CD14-positive monocyte (primary cell): ENCODE data around the gene GALNT1. TPM values are rescaled to one million over a fixed set of nuclear protein-coding genes. Genes with fewer than 3 reads are reported as not detected.

ENCODE experiments used
- DNase-seq, 3 donors: peaks; one replicate each; pipeline ENCODE4 v3.0.0-alpha.2; 2011 to 2022
- H2AFZ ChIP-seq: 2 replicates; pipeline ENCODE4 v1.6.0; 2012; ENCODE audit warnings: mild to moderate bottlenecking, low read depth, low read length, inconsistent platforms; ENCODE audit not compliant: insufficient read depth, poor library complexity, severe bottlenecking
- H3K27ac ChIP-seq, 2 donors: 1 replicate in 1 of 2; 2 replicates in 1 of 2; pipeline ENCODE4 v1.5.1; 2012 to 2013; ENCODE audit warnings: low read length in 2 of 2, control low read depth in 1 of 2, inconsistent platforms in 1 of 2, low read depth in 1 of 2, mild to moderate bottlenecking in 1 of 2
- H3K27me3 ChIP-seq, 2 donors: one replicate each; pipeline versions ENCODE4 v1.6.0 to v1.6.1; 2011 to 2013; ENCODE audit warnings: low read length in 2 of 2; ENCODE audit not compliant: control insufficient read depth in 2 of 2, insufficient read depth in 2 of 2
- H3K36me3 ChIP-seq, 2 donors: replicated peaks in 1 of 2; 1 replicate in 1 of 2; 2 replicates in 1 of 2; pipeline versions ENCODE4 v1.5.1 to v1.6.1; 2012 to 2013; ENCODE audit warnings: low read length in 2 of 2, control low read depth in 1 of 2, inconsistent platforms in 1 of 2, mild to moderate bottlenecking in 1 of 2; ENCODE audit not compliant: insufficient read depth in 2 of 2, control insufficient read depth in 1 of 2
- H3K4me1 ChIP-seq, 2 donors: 1 replicate in 1 of 2; 2 replicates in 1 of 2; pipeline versions ENCODE4 v1.5.1 to v1.6.1; 2012 to 2013; ENCODE audit warnings: low read length in 2 of 2, control low read depth in 1 of 2, inconsistent platforms in 1 of 2, mild to moderate bottlenecking in 1 of 2, moderate library complexity in 1 of 2; ENCODE audit not compliant: insufficient read depth in 2 of 2, control insufficient read depth in 1 of 2
- H3K4me2 ChIP-seq: replicated peaks from 2 replicates; pipeline ENCODE3; 2012; ENCODE audit warnings: low read length, moderate library complexity, mild to moderate bottlenecking; ENCODE audit not compliant: poor library complexity, severe bottlenecking; ENCODE audit errors: extremely low read depth
- H3K4me3 ChIP-seq, 3 experiments: fragments of 200-600 bp in 1 of 3; sonication (generic) in 1 of 3; replicated peaks in 1 of 3; 1 replicate in 2 of 3; 2 replicates in 1 of 3; pipeline ENCODE4 v1.5.1; 2011 to 2013; ENCODE audit warnings: low read length in 3 of 3, mild to moderate bottlenecking in 3 of 3, control low read depth in 2 of 3, low read depth in 2 of 3, inconsistent platforms in 1 of 3, moderate library complexity in 1 of 3
- H3K79me2 ChIP-seq: 2 replicates; pipeline ENCODE4 v1.6.0; 2012; ENCODE audit warnings: mild to moderate bottlenecking, control low read depth, inconsistent platforms, low read length, moderate library complexity; ENCODE audit not compliant: insufficient read depth
- H3K9ac ChIP-seq: 2 replicates; pipeline ENCODE4 v1.6.0; 2017; ENCODE audit warnings: low read length, mild to moderate bottlenecking; ENCODE audit not compliant: insufficient read depth, poor library complexity, severe bottlenecking
- H3K9me3 ChIP-seq, 2 donors: replicated peaks in 1 of 2; 1 replicate in 1 of 2; 2 replicates in 1 of 2; pipeline versions ENCODE4 v1.5.1 to v1.6.1; 2012 to 2013; ENCODE audit warnings: low read length in 2 of 2, control low read depth in 1 of 2; ENCODE audit not compliant: control insufficient read depth in 1 of 2, insufficient read depth in 1 of 2
- H4K20me1 ChIP-seq: 2 replicates; pipeline ENCODE4 v1.6.0; 2012; ENCODE audit warnings: mild to moderate bottlenecking, low read length, control low read depth, moderate library complexity; ENCODE audit not compliant: insufficient read depth
- H3K27ac Mint-ChIP-seq, 7 donors: one replicate each; pipeline ENCODE4 v1.8.0; 2020; ENCODE audit warnings: mild to moderate bottlenecking in 7 of 7, mixed read lengths in 7 of 7, moderate library complexity in 6 of 7, inconsistent platforms in 2 of 7
- H3K27me3 Mint-ChIP-seq, 3 donors: one replicate each; pipeline ENCODE4 v1.8.0; 2021 to 2022; ENCODE audit warnings: low read depth in 3 of 3, mild to moderate bottlenecking in 3 of 3, mixed read lengths in 3 of 3, moderate library complexity in 3 of 3, inconsistent platforms in 1 of 3
- H3K36me3 Mint-ChIP-seq, 2 donors: one replicate each; pipeline ENCODE4 v1.8.0; 2020; ENCODE audit warnings: mixed read lengths in 2 of 2, inconsistent platforms in 1 of 2, mild to moderate bottlenecking in 1 of 2
- H3K4me1 Mint-ChIP-seq: one replicate; pipeline ENCODE4 v1.8.0; 2020; ENCODE audit warnings: mild to moderate bottlenecking, mixed read lengths
- H3K4me3 Mint-ChIP-seq, 2 donors: one replicate each; pipeline ENCODE4 v1.8.0; 2020; ENCODE audit warnings: mild to moderate bottlenecking in 2 of 2, mixed read lengths in 2 of 2, moderate library complexity in 1 of 2
- H3K9me3 Mint-ChIP-seq, 7 donors: one replicate each; pipeline ENCODE4 v1.8.0; 2020 to 2022; ENCODE audit warnings: mixed read lengths in 7 of 7, mild to moderate bottlenecking in 6 of 7, moderate library complexity in 6 of 7, inconsistent platforms in 2 of 7
- WGBS: methylation state at CpG from one replicate; pipeline ENCODE4 v1.1.5; 2013; ENCODE audit warnings: missing lambda C conversion rate; ENCODE audit not compliant: insufficient coverage; 5-methylcytosine and 5-hydroxymethylcytosine counted together
- intact Hi-C, 2 donors: fragments of 100-400 bp; cut with micrococcal nuclease; formaldehyde crosslinking; loops; one replicate each; pipeline versions ENCODE4 v1.15.0 to v1.15.1; 2023
- polyA plus RNA-seq, 3 donors: library from polyadenylated mRNA; depleted of rRNA in 1 of 3; unstranded in 2 of 3; stranded (reverse) in 1 of 3; fragments of 300-500 nt in 2 of 3; fragments of >200 nt in 1 of 3; fragmentation: Illumina TruSeq in 2 of 3; gene quantifications; 1 replicate in 2 of 3; 2 replicates in 1 of 3; pipeline ENCODE4 v1.2.3, GENCODE V29; 2012 to 2021
- TF ChIP-seq, protein P1 (sequence below): fragments of 200-600 bp; IDR thresholded peaks from one replicate; pipeline ENCODE4 v1.8.0; 2022; ENCODE audit warnings: antibody characterized with exemption, mild to moderate bottlenecking

GALNT1 gene
- polyA plus RNA-seq, 3 donors = 16.8 to 58.5 (median 22.9) TPM

DNA sequence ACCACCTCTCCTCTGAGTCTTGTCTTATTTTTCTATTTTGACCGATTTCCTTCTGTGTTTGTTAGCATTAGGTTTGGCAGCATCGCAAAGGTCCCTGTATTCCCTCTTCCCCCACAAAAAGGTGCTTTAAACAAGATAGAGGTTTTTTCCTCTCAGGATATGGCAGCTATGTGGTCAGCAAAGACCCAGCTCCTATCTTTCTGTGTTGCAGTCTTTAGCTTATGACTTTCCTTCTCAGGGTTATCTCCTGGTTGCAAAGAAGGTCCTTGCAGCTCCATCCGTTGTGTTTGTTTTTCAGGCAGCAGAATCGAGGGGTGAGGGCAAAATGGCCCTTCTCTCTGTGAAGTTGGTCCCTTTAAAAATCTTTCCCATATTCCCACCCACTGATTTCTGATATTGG, 38.4 kb downstream of the GALNT1 start:
- Histone ChIP-seq H2AFZ (no peak overlapping the region), H3K27me3 (no peaks in the 10 kb centered on the region), H3K27ac (no peak overlapping the region), H3K4me1 (peaks cover 21 to 25% of the 10 kb centered on the region in 2 donors), H3K79me2 (peaks cover 51% of the 10 kb centered on the region), H3K9me3 (peaks cover 0 to under 1% of the 10 kb centered on the region in 2 donors), H4K20me1 (peaks cover 12% of the 10 kb centered on the region), H3K36me3 (no peaks in the 10 kb centered on the region), H3K4me2 (no peak overlapping the region), H3K9ac (no peak overlapping the region), H3K4me3 (no peak overlapping the region)
- peaks cover 0 to under 1% (median 0%) of the 10 kb centered on the region in 7 donors for H3K9me3 Mint-ChIP-seq
- TF ChIP-seq, protein P1, sequence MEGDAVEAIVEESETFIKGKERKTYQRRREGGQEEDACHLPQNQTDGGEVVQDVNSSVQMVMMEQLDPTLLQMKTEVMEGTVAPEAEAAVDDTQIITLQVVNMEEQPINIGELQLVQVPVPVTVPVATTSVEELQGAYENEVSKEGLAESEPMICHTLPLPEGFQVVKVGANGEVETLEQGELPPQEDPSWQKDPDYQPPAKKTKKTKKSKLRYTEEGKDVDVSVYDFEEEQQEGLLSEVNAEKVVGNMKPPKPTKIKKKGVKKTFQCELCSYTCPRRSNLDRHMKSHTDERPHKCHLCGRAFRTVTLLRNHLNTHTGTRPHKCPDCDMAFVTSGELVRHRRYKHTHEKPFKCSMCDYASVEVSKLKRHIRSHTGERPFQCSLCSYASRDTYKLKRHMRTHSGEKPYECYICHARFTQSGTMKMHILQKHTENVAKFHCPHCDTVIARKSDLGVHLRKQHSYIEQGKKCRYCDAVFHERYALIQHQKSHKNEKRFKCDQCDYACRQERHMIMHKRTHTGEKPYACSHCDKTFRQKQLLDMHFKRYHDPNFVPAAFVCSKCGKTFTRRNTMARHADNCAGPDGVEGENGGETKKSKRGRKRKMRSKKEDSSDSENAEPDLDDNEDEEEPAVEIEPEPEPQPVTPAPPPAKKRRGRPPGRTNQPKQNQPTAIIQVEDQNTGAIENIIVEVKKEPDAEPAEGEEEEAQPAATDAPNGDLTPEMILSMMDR = no peak
- peaks cover 31% of the 10 kb centered on the region for H3K4me1 Mint-ChIP-seq
- WGBS = 100% methylated on average over 1 of the region's 4 CpGs
- no peaks in the 10 kb centered on the region for H3K36me3 Mint-ChIP-seq
- peaks cover 0 to 2% (median 0%) of the 10 kb centered on the region in 3 donors for H3K27me3 Mint-ChIP-seq
- DNase-seq = no peak
- intact Hi-C loops = loop anchor here in 1 of 2 donors (5.0 kb wide), 1 partner anchor 38 kb away; the partner anchor contains the start of gene GALNT1
- H3K27ac Mint-ChIP-seq = peak overlapping the region in 1 of 7 donors; percentile 3
- no peak overlapping the region for H3K4me3 Mint-ChIP-seq

DNA sequence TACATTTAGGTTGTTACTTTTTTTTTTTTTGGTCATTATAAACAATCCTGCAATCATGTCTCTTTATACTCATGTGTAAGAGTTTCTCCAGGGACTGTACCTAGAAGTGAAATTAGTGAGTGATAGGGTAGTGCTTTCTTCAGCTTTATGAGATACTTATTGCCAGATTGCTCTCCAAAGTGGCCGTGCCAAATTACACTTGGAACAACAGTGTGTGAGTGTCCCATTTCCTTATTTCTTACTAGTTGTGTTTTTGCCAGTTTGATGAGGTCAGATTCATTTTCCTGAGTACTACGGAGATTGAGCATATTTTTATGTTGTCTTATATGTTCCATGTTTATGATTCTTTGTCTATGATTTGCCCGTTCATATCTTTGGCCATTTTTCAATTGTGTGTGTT, 39.2 kb downstream of the GALNT1 start:
- peaks cover 21 to 25% of the 10 kb centered on the region in 2 donors for H3K4me1 ChIP-seq
- no peak overlapping the region for H3K4me3 Mint-ChIP-seq
- H3K27me3 ChIP-seq = no peaks in the 10 kb centered on the region

More for the DNA sequence above, 39.2 kb downstream of the GALNT1 start:
- H3K27ac ChIP-seq = no peak overlapping the region
- Mint-ChIP-seq H3K9me3 (peaks cover 0 to 7% (median 5%) of the 10 kb centered on the region in 7 donors), H3K27ac (peak overlapping the region in 2 of 7 donors; percentile 19 to 63), H3K36me3 (peaks cover 2 to 8% of the 10 kb centered on the region in 2 donors), H3K4me1 (peaks cover 31% of the 10 kb centered on the region), H3K27me3 (peaks cover 0 to 2% (median 0%) of the 10 kb centered on the region in 3 donors)
- no peak overlapping the region for H2AFZ ChIP-seq
- no peak overlapping the region for H3K4me3 ChIP-seq
- no peaks in the 10 kb centered on the region for H3K36me3 ChIP-seq
- WGBS = 67% methylated on average over 1 of the region's 3 CpGs
- TF ChIP-seq, protein P1 = no peak
- intact Hi-C loops = no loop called here
- H3K79me2 ChIP-seq = peaks cover 57% of the 10 kb centered on the region
- peaks cover 9% of the 10 kb centered on the region for H4K20me1 ChIP-seq
- no peak overlapping the region for H3K4me2 ChIP-seq
- DNase-seq = no peak
- H3K9ac ChIP-seq = no peak overlapping the region
- peaks cover 0 to 4% of the 10 kb centered on the region in 2 donors for H3K9me3 ChIP-seq
